GM19467 (cell line): ENCODE data around the gene ZNF462.

Experiments used
- ATAC-seq: cut with Tn5 transposase; IDR thresholded peaks from one replicate; pipeline ENCODE4 v1.9.1; 2021; ENCODE audit warnings: mild to moderate bottlenecking, moderate library complexity; ENCODE audit not compliant: unreplicated experiment

Gene ZNF462

DNA sequence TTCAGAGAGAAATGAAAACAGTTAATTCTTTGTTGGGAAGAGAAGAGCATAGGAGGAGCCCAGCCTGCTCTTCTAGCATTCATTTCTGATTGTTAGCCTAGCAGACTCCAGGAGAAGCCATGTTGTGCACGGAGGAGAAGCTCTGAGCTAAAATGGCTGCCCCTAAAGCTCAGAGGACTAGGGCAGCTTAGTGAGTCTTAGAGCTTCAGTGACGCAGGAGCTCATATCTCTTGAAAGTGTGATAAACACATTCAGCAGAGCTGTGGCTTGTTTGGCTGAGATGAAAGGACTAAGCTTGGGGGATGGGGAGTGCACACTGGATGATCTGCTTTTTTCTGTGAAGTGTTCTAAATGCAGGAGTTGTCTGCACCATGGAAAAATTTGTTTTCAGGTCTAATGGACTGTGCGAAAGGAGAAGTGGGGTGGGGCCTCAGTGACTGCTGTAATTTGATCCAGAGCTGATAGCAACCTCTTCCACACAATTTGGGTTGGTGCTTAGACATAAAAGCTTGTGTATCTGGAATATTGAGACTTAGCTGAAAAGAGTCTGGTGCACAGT is 58.5 kb downstream of the ZNF462 start:
- no peak for ATAC-seq

DNA sequence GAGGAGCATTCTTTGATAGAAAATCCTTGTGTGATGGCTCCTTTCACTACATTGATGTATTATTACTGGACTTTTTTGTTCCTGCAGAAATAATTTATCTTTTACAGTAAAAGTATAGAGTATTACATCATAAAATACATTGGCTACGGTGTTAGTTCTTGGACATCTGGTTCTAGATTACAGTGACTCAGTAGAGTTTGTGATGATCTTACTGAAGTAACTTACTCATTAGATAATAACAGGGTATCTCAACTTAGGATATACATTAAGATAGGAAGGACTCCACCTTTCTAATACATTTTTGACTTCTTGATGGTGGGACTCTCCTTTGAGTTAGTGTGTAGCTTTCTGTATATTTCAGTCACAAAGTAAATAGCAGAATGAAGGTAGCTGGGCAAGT is 59.1 kb downstream of the ZNF462 start:
- ATAC-seq: no peak

DNA sequence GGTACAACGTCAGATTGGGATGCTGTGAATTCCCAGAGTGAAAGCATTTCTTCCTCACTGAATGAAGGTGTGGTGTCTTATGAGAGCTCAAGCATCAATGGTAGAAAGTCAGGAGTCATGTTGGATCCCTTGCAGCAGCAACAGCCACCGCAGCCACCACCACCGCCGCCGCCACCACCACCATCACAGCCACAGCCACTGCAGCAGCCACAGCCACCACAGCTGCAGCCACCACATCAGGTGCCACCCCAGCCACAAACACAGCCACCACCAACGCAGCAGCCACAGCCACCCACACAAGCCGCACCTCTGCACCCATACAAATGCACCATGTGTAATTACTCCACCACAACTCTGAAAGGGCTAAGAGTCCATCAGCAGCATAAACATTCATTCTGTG is 62.4 kb downstream of the ZNF462 start:
- no peak for ATAC-seq

- no peak for ATAC-seq
These were observed 65.0 kb downstream of the ZNF462 start for GRCh38 chr9:106927916-106928315.

DNA sequence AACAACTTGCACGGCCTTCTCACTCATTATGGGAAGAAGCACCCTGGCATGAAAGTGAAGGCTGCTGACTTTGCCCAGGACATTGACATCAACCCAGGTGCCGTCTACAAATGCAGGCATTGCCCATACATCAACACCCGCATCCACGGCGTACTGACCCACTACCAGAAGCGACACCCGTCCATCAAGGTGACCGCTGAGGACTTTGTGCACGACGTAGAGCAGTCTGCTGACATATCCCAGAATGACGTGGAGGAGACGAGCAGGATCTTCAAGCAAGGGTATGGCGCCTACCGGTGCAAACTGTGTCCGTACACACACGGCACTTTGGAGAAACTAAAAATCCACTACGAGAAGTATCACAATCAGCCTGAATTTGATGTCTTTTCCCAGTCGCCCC is 65.4 kb downstream of the ZNF462 start:
- ATAC-seq: no peak

- ATAC-seq: no peak
These were observed 66.7 kb downstream of the ZNF462 start for GRCh38 chr9:106929471-106930177.

DNA sequence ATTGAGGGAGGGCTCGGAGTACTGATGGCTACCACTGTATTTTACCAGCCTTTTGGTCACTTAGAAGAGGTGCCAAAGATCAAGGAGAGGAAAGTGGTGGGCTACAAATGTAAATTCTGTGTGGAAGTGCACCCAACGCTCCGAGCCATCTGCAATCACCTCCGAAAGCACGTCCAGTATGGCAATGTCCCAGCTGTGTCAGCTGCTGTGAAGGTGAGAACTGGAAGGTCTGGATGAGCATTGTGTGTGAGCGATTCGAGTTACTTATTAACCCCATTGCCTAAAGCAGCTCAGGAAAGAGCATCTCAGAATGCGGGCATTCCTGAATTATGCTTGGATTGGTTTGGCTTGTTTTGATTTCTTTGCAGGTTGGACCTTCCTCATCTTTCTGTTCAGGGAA is 67.5 kb downstream of the ZNF462 start:
- ATAC-seq: no peak

- no peak for ATAC-seq
These were observed 68.5 kb downstream of the ZNF462 start for GRCh38 chr9:106931466-106931865.

- ATAC-seq: no peak
These were observed 69.2 kb downstream of the ZNF462 start for GRCh38 chr9:106932178-106932577.

DNA sequence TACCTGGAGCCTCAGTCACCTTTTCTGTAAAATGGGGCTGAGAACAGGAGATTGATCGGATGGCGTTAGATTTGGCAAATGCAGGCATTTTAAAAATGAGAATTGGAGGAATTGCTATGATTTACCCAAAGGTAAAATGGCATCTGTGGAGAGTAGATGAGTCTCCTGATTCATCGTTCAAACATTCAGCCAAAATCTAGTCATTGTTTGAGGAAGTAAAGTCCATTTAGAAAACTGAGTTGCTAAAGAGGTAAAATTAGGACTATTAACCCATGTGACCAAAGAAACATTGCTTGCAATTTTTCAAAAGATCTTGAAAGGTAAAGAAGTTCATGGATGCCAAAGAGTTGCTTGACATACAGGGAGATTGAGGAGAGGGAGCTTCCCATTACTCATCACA is 69.7 kb downstream of the ZNF462 start:
- no peak for ATAC-seq

DNA sequence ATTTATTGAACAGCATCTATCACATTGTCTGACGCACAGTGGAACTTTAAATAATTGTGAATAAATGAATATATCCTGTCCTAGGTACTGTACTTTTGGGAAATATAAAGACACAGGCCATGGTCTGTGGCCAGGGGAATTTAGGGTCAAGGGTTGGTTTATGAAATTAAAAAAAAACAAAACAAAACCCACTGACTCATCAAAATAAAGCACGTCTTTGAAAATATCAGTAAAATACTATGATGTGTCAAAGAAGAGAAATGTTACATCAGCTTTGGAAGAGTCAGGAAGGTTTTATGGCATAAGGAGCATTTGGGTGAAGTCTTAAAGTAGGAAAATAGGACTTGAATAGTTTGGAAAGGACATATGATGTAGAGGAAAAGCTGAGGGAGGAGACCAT is 70.5 kb downstream of the ZNF462 start:
- no peak for ATAC-seq

GRCh38 chr9:106934442-106935238 is 71.7 kb downstream of the ZNF462 start:
- ATAC-seq: no peak

DNA sequence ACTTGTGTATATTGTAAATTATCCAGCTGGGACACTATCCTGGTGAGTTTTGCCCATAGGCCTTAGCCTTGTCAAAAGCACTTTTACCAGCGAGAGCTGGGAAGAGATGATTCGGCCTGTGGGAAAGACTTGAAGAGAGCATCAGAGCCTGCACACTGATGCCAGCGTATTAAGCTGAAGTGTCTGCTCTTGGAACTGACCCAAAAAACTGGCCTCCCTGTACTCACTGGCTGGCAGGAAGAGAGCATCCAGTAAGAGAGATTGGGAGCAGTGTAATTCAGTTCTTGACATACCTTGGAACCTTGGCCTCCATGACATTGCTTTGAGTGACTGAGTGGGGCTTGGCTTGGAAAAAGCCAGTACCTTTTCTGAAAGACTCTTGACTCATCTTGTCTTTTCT is 73.7 kb downstream of the ZNF462 start:
- ATAC-seq: no peak

GRCh38 chr9:106941916-106942315 is 79.0 kb downstream of the ZNF462 start:
- ATAC-seq: no peak

DNA sequence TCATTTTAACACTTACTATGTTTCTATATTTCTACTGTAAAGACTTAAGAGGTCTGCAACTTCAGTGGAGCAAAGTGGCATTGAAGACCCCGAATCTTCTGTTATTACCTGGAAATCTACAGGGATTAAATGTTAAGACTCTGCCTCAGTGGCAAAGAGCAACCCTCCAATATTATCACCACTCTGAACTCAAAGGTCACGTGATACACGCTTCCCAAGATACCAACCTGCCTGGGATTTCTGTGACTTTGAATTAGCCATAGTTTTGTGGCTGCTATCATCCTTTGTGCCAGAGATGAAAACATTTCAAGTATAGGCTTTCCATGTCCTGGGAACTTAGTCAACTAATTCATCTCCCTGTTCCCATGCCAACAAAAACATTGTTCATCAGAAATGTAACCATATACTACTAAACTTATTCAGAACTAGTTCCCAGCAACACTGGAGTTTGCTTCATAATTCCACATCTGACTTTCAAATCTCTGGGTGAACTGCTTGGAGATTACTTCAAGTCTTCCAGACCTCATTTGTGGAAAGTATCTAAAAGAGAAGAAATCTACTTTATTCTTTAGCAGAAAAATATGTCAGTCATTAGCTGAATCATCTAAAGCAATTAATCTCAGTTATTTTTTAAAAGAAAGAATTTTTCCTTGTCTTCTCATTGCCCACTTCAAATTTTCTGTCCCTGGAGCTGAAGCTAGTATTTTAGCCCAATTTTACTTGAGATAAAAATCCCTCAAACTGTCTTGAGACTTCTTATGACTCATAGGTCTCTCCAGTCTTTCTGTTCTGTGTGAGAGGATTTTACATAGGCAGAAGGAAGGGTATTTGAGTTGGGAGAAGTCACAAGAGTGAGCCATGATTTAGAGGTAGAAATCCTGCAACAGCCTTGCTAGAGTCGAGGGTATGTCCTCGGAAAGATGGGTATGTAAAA is 83.0 kb downstream of the ZNF462 start:
- no peak for ATAC-seq

DNA sequence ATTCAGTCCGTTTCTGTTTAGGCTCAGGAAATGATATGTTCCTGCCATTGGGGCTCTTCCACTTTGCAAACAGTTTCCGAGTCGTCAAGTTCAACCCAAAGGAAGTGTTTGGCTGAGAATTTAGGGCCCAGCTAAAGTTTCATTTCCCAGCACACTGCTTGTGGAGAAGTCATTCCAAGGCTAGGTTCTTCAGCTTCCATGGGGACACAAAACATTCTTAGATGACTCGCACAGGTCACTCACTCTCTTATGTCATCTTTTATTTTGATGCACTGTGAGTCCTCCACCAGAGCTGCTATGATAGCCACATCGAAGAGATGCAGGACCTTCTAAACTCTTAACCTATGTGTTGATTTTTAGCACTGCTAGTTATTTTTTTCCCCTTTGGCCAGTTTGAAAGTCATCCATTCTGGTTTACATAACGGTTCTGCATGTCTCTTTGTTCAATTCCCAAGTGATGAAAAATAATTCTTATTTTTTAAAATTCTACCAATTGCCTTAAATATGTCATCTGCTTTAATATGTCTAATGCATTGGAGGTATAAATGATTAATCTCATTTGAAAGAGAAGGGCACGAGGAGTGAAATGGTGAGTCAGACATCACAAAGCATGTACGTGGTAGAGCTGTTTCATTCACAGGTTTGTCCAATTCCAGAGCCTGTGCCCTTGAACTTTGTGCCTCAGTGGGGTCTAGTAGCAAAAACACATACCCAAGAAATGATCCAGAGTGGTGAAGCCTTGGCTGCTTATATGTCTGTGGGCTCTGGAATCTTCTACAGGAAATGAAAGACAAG is 84.3 kb downstream of the ZNF462 start:
- ATAC-seq: no peak

DNA sequence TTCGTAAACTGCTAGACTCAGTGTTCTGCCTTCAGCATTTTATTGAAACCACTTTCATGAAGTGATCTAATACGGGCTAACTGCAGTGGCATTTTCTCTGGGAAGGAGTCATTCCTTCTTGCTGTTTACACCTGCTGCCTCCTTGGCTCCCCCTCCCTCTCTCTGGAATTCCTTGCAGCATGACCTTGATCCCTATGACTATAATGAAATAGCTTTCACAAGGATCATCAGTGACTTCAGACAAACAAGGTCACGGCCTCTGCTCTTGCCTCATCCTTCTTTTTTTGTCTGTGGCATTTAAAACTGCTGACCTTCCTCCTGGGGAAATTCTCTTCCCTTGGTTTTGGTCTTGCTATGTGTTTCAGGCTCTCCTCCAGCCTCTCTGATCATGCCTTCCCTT is 90.2 kb downstream of the ZNF462 start:
- no peak for ATAC-seq

DNA sequence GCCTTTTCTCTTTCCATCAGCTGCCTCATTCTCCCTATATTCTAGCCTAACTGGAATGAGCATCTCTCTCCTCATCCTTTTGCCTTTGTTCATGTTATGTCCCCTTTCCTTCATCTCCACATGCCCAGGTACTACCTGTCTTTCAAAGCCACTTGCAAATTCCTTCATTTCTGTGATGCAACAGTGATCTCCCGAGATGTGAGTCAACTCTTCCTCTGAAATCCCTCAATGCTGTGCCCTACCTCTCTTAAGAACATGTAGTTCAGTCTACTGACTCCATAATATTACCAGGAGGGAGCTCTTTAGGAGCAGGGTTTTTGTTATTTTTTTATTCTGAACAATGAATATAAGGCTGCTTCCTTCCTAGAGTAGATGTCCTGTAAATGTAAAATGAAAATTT is 91.6 kb downstream of the ZNF462 start:
- no peak for ATAC-seq

- ATAC-seq: no peak
These were observed 92.2 kb downstream of the ZNF462 start for GRCh38 chr9:106954974-106955850.
